ENCODE data around the gene GPC6. TPM values are rescaled to one million over a fixed set of nuclear protein-coding genes. Genes with fewer than 3 reads are reported as not detected.

GPC6 gene
- total and polyA plus RNA-seq, 4 donors, result 5.9 to 29.1 (median 18.2) TPM

GRCh38 chr13:93231867-93232266 is 5.3 kb downstream of the GPC6 start (continued):
- TF ChIP-seq, protein P1, sequence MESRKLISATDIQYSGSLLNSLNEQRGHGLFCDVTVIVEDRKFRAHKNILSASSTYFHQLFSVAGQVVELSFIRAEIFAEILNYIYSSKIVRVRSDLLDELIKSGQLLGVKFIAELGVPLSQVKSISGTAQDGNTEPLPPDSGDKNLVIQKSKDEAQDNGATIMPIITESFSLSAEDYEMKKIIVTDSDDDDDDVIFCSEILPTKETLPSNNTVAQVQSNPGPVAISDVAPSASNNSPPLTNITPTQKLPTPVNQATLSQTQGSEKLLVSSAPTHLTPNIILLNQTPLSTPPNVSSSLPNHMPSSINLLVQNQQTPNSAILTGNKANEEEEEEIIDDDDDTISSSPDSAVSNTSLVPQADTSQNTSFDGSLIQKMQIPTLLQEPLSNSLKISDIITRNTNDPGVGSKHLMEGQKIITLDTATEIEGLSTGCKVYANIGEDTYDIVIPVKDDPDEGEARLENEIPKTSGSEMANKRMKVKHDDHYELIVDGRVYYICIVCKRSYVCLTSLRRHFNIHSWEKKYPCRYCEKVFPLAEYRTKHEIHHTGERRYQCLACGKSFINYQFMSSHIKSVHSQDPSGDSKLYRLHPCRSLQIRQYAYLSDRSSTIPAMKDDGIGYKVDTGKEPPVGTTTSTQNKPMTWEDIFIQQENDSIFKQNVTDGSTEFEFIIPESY (IDR thresholded peaks at IDR 0.05), result no peak
- no peak for TF ChIP-seq YY1 (IDR thresholded peaks at IDR 0.05)

DNA sequence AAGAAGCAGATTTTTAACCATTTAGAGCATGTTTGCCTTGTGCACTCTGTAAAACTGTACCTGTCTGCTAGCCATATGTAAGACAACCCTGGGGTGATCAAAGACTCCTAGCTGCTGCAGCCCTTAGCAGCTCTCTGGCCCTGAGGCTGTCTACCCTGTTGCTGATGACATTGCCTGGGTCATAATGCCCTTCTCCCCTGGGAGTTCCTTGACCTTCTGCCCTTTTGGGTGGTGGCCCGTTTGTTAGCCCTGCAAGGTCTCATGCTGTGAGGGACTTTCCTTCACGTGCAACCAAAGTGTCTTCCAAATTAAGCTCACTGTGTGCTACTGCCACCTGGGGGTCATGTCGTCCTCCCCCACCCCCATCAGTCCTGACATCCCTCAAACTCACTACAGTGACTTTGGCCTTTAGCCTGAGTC is 7.4 kb downstream of the GPC6 start:
- H3K4me1 ChIP-seq (ENCODE audit: control insufficient read depth in 4 of 4, insufficient read depth in 4 of 4, low read length in 3 of 4), result peaks cover 8 to 46% (median 40%) of the 10 kb centered on the region in 4 donors
- H3K9ac ChIP-seq (ENCODE audit: low read depth in 1 of 2, low read length in 2 of 2), result no peak overlapping the region
- no peak overlapping the region for H3K4me3 ChIP-seq (ENCODE audit: low read depth in 1 of 3, low read length in 3 of 3)
- peaks cover 0 to 6% (median 0%) of the 10 kb centered on the region in 4 donors for H3K9me3 ChIP-seq (ENCODE audit: control insufficient read depth in 4 of 4, low read length in 3 of 4)
- no peaks in the 10 kb centered on the region for H3K27me3 ChIP-seq (ENCODE audit: control insufficient read depth in 4 of 4, insufficient read depth in 4 of 4, low read length in 3 of 4)
- DNase-seq (ENCODE audit: low spot score), result no peak
- peak in 1 of 2 donors; percentile 14 for TF ChIP-seq EGR1 (IDR thresholded peaks at IDR 0.05; ENCODE audit: low read depth in 2 of 2)
- TF ChIP-seq CTCF (IDR thresholded peaks at IDR 0.05; ENCODE audit: low read depth, low read length, missing input control), result peak; percentile 45
- TF ChIP-seq RAD21 (IDR thresholded peaks at IDR 0.05), result peak; percentile 76 to 78
- no peak for TF ChIP-seq YY1 (IDR thresholded peaks at IDR 0.05)
- TF ChIP-seq, protein P2, sequence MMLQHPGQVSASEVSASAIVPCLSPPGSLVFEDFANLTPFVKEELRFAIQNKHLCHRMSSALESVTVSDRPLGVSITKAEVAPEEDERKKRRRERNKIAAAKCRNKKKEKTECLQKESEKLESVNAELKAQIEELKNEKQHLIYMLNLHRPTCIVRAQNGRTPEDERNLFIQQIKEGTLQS (IDR thresholded peaks at IDR 0.05), result no peak
- TF ChIP-seq GABPA (IDR thresholded peaks at IDR 0.05 in 1 of 2, conservative IDR thresholded peaks at IDR 0.05 in 1 of 2), result no peak
- TF ChIP-seq NR2F2 (IDR thresholded peaks at IDR 0.05), result peak; percentile 51
- TF ChIP-seq FOXA2 (IDR thresholded peaks at IDR 0.05), result peak; percentile 14
- TF ChIP-seq HNF4A (conservative IDR thresholded peaks at IDR 0.05), result peak; percentile 68 to 73
- peak; percentile 31 for TF ChIP-seq FOXA1 (IDR thresholded peaks at IDR 0.05)
- TF ChIP-seq SP1 (IDR thresholded peaks at IDR 0.05), result peak; percentile 68
- peak; percentile 87 to 91 for TF ChIP-seq RXRA (IDR thresholded peaks at IDR 0.05)
- H3K27ac ChIP-seq (ENCODE audit: low read depth in 1 of 2, low read length in 2 of 2), result peak overlapping the region; percentile 20 to 61
- 20% methylated on average over 3 of the region's 3 CpGs for WGBS
- no peaks in the 10 kb centered on the region for H3K36me3 ChIP-seq (ENCODE audit: control insufficient read depth in 4 of 4, insufficient read depth in 3 of 4, low read depth in 1 of 4, low read length in 3 of 4)

DNA sequence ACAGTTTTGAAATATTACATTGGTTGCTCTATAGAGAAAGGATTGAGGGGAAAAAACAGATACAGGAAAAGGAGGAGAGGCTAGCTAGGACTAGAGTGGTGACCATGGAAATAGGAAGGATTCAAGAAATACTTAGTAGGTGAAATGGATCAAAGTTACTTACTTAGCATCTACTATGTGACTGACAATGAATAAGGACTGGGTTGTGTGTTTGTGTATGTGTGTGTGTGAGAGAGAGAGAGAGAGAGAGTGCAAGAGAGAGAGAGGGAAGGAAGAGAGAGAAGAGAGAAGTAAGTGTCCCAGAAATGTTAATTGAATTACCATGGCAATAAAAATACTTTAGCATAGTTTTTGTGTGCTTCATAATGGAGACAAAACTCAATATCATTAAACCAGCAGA is 7.9 kb downstream of the GPC6 start:
- TF ChIP-seq JUND (IDR thresholded peaks at IDR 0.05), result no peak
- TF ChIP-seq HNF4G (IDR thresholded peaks at IDR 0.05), result no peak
- TF ChIP-seq, protein P3, sequence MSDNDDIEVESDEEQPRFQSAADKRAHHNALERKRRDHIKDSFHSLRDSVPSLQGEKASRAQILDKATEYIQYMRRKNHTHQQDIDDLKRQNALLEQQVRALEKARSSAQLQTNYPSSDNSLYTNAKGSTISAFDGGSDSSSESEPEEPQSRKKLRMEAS (IDR thresholded peaks at IDR 0.05), result no peak
- H3K27ac ChIP-seq (ENCODE audit: low read depth in 1 of 2, low read length in 2 of 2), result peak overlapping the region; percentile 20 to 61
- H3K9me3 ChIP-seq (ENCODE audit: control insufficient read depth in 4 of 4, low read length in 3 of 4), result peaks cover 0 to 6% (median 0%) of the 10 kb centered on the region in 4 donors
- no peaks in the 10 kb centered on the region for H3K27me3 ChIP-seq (ENCODE audit: control insufficient read depth in 4 of 4, insufficient read depth in 4 of 4, low read length in 3 of 4)
- H3K4me3 ChIP-seq (ENCODE audit: low read depth in 1 of 3, low read length in 3 of 3), result no peak overlapping the region
- no peak for DNase-seq (ENCODE audit: low spot score)
- no peaks in the 10 kb centered on the region for H3K36me3 ChIP-seq (ENCODE audit: control insufficient read depth in 4 of 4, insufficient read depth in 3 of 4, low read depth in 1 of 4, low read length in 3 of 4)
- H3K9ac ChIP-seq (ENCODE audit: low read depth in 1 of 2, low read length in 2 of 2), result no peak overlapping the region
- H3K4me1 ChIP-seq (ENCODE audit: control insufficient read depth in 4 of 4, insufficient read depth in 4 of 4, low read length in 3 of 4), result peaks cover 8 to 45% (median 38%) of the 10 kb centered on the region in 4 donors

All from liver (tissue), 9 donors.